ENCODE results near the gene POLE.

Gene POLE

DNA sequence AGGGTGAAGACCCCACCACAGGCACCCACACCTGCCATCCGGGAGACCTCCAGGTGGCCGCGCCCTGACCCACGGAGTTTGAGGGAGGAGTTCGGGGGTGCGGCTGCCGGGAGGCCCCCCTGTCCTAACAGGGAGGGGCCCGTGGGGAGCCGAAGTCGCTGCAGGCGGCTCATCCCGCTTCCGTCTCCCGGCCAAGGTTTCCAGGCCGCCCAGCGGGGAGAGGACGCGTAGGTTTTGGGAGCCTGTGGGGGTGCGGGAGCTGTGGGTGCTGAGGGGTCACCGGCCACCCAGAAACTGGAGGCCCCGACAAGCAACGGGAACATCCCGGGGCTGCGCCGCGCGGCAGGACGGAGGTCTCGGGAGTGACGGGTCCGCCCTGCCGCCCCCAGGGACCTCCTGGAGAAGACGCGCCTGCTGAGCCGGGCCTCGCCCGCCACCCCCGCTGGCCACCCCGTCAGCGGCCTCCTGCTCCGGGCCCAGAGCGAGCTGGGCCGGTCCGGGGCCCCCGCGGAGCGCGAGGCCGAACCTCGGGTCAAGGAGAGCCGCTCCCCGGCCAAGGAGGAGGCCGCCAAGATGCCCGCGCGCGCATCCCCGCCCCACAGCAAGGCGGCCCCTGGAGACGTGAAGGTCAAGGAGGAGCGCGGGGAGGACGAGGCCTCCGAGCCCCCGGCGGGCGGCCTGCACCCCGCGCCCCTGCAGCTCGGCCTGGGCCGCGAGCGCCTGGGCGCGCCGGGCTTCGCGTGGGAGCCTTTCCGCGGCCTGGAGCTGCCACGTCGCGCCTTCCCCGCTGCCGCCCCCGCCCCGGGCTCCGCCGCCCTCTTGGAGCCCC is 104.3 kb downstream of the POLE start:
- in situ Hi-C loops (cut with MboI; ENCODE audit: low sequenced_read_pairs) = no loop called here

- in situ Hi-C loops (cut with MboI; ENCODE audit: low sequenced_read_pairs) = no loop called here
Observed at GRCh38 chr12:132582058-132582420, 105.1 kb downstream of the POLE start.

GRCh38 chr12:132581348-132582057 is 105.6 kb downstream of the POLE start:
- in situ Hi-C loops (cut with MboI; ENCODE audit: low sequenced_read_pairs) = no loop called here

DNA sequence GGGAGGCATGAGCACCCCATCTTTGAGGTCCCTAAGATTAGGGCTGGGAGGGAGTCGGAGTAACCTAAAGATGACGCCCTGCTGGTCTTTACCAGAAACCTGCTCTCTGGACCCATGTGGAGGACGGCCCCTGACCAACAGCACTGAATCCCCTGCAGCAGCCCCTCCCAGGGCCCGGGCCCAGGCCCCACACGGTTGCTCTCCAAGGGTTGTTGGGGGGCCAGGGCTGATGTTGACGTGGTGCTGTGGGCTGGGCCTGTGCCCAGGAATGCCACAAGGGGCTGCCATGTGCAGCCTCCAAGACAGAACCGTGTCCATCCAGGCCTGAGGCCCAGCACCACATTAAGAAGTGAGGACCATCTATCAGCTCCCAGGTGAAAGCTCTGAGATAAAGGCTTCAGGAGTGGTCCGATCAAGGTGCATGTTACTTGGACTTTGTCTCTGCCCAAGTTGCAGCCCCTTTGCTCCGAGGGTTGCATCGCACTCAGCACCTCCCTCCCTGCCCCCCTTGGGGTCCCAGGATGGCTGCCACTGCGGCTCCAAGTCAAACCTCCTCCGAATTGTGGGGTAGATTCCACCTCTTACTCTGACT is 106.3 kb downstream of the POLE start:
- in situ Hi-C loops (cut with MboI; ENCODE audit: low sequenced_read_pairs) = no loop called here

DNA sequence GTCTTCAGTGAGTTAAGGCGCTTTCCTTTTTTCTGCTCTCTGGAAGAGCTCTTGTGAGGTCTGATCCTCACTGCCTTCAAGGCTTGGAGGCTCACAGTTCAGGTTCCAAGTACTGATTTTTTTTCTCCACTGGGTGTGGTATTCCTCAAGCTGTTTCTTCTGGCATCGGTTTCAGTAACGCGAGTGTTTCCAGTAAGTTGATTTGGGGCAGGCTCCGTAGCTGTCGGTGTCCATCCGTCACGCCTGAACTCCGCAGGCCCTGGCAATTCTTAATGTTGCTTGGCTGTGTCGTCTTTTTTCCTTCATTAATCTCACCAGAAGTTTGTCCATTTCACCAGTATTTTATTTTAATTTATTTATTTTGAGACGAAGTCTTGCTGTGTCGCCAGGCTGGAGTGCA is 107.4 kb downstream of the POLE start:
- in situ Hi-C loops (cut with MboI; ENCODE audit: low sequenced_read_pairs) = no loop called here

DNA sequence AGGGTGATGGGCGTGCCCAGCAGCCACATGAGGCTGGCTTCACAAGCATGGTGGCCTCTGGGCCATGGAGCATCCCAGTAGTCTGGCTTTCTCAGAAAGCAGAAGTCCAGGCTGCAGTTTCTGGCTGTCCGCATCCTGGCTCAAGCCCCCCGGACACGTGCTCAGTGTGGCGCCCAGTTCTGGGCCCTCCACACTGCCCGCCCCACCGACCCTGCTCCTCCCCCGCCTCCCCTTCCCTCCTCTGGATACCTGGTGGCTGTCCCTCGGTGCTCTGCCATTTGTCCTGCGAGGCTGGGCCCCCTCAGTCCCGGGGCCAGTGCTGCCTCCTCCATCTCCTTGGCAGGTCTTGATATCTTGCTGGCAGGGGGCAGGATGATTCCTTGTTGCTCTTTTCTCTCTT is 108.3 kb downstream of the POLE start:
- in situ Hi-C loops (cut with MboI; ENCODE audit: low sequenced_read_pairs) = no loop called here

DNA sequence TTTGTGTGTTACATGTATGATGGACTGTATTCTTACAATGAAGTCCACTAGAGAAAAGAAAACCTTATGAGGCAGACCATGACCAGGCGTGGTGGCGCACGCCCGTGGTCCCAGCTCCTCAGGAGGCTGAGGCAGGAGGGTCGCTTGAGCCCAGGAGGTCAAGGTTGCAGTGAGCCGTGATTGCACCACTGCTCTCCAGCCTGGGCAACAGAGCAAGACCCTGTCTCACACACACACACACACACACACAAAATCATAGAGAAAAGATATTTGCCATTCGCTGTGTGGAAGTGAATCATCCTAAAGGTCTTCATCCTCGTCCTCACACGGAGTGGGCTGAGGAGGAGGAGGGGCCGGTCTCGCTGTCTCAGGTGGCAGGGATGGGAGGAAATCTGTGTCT is 109.0 kb downstream of the POLE start:
- in situ Hi-C loops (cut with MboI; ENCODE audit: low sequenced_read_pairs) = no loop called here

DNA sequence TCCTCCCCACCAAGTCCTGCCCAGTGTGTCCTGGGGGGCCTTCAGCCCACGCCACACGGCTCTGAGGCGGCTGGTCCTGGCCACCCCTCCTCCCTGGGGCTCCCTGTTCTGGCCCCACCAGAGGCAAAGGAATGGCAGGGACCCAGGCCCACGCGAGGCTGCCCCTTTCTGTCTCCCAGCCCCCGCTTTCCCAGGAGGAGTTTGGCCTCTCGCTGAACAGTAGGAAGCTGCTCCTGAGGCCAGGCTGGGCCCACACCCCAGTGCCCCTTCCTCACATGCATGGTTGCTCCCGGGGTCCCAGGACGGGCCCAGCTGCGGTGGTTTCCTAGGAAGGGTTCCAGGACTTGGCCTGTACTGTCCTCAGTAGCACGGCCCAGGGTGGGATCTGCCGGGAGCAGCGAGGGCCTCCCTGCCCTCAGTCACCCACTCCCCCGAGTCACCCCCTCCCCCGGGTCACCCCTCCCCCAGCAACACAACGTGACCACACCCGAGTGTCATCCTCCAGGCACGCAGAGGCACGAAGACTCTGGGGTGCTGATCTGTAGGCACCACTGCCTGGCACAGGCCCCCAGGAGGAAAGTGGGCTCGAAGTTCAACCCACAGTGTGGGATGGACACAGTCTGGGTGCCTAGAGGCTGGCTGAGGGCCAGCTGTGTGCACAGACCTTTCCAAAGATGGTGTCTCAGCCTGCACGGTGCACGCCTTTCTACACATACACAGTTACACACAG is 109.8 kb downstream of the POLE start:
- in situ Hi-C loops (cut with MboI; ENCODE audit: low sequenced_read_pairs) = no loop called here

GRCh38 chr12:132576701-132577100 is 110.4 kb downstream of the POLE start:
- in situ Hi-C loops (cut with MboI; ENCODE audit: low sequenced_read_pairs) = no loop called here

- in situ Hi-C loops (cut with MboI; ENCODE audit: low sequenced_read_pairs) = no loop called here
Observed at GRCh38 chr12:132575661-132576060, 111.5 kb downstream of the POLE start.

DNA sequence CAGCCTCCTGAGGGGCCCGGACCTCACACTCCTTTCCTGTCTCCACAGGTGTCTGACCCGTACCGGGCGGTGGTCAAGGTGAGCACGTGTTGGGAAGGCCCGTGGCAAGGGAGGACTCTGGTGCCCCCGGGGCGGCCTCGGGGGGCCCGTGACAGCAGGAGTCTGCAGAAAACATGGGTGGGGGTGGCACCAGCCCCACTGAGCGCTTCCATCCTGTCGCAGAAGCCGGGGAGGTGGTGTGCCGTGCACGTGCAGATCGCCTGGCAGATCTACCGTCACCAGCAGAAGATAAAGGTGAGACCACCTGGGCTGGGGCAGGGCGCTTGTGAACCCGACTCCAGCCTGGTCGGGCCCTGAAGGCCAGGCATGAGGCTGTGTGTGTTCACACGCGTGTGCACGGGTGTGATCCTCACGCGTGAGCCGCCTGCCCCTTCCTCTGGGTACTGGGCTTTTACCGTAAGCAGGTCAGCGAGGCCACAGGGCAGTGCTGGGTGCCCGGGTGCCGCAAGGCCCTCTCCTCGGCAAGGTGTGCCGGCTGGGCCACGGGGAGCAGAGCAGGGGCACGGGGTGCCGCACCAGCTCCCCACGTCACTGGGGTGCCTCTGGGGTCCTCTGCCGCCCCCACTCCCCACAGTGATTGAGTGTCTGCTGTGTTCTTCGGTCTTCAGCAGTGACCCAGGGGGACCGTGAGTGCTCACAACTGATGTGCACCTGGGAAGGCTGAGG is 112.7 kb downstream of the POLE start:
- in situ Hi-C loops (cut with MboI; ENCODE audit: low sequenced_read_pairs) = no loop called here
